KOPT-K1 (cell line): ENCODE results near the gene CYP4F3.

Experiments used
- H3K27ac ChIP-seq: fragments of 200-600 bp; sonication (generic); 2 replicates; pipeline ENCODE4 v1.5.1; 2016; ENCODE audit warnings: antibody characterized with exemption, mild to moderate bottlenecking, low read depth, low read length; ENCODE audit not compliant: poor library complexity, severe bottlenecking
- H3K36me3 ChIP-seq: fragments of 200-600 bp; sonication (generic); 2 replicates; pipeline ENCODE4 v1.5.1; 2017; ENCODE audit warnings: antibody characterized with exemption, mild to moderate bottlenecking, low read length, moderate library complexity; ENCODE audit not compliant: insufficient read depth
- H3K9me3 ChIP-seq: fragments of 200-600 bp; sonication (generic); 2 replicates; pipeline ENCODE4 v1.5.1; 2017; ENCODE audit warnings: antibody characterized with exemption, low read length, mild to moderate bottlenecking; ENCODE audit not compliant: insufficient read depth, poor library complexity, severe bottlenecking

CYP4F3 gene

DNA sequence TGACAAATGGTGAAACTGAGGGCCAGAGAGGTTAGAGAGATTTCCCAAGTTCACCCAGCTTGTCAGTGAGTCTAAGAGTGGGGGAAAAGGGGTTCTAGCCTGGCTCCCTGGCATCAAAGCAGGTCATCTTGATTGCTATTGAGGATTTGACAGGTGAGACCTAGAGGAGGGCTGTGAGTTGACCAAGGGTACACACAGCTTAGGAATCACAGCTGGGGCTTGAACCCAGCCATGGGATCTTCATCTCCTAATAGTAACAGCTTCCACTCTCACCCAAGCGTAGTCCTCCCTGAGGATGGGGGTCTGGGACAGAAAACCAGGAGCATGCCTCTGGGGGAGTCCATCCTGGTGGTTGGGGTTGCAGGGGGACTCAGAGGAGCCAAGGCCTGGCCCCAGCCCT is 18.9 kb upstream of the CYP4F3 start:
- H3K9me3 ChIP-seq, result no peaks in the 10 kb centered on the region
- no peaks in the 10 kb centered on the region for H3K36me3 ChIP-seq
- H3K27ac ChIP-seq, result no peak overlapping the region

DNA sequence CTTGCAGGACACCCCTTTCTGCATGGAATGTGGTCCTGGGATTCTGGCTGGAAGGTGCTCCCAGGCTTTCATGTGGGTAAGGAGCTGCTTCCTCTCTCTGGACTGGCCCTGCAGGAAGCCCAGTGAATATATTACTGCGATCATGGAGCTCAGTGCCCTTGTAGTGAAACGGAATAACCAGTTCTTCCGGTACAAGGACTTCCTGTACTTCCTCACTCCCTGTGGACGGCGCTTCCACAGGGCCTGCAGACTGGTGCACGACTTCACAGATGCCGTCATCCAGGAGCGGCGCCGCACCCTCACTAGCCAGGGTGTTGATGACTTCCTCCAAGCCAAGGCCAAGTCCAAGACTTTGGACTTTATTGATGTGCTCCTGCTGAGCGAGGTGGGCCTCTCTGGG is 17.7 kb upstream of the CYP4F3 start:
- Histone ChIP-seq H3K9me3 (no peaks in the 10 kb centered on the region), H3K27ac (no peak overlapping the region), H3K36me3 (no peaks in the 10 kb centered on the region)

DNA sequence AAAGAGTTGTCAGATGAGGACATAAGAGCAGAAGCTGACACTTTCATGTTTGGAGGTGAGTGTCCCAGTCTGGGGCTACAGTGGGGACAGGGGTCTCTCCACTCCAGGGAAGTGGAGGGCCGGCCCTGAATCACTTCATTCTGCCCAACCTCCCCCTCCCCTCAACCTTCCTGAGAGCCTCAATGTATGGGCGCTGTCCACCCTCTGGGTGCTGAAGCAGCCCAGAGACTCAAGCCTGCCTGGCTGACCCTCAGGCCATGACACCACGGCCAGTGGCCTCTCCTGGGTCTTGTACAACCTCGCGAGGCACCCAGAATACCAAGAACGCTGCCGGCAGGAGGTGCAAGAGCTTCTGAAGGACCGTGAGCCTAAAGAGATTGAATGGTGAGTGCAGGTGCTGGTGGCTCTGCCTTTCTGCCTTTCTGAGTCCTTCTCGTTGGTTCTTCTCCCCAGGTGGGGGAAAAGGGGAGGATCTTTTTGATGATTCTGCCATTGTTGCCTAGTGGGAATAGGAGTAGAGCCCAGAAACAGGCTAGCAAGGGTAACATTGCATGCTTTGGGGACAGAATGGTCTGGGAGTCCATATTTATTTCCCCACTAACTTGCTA is 16.9 kb upstream of the CYP4F3 start:
- Histone ChIP-seq H3K27ac (no peak overlapping the region), H3K9me3 (no peaks in the 10 kb centered on the region), H3K36me3 (no peaks in the 10 kb centered on the region)

DNA sequence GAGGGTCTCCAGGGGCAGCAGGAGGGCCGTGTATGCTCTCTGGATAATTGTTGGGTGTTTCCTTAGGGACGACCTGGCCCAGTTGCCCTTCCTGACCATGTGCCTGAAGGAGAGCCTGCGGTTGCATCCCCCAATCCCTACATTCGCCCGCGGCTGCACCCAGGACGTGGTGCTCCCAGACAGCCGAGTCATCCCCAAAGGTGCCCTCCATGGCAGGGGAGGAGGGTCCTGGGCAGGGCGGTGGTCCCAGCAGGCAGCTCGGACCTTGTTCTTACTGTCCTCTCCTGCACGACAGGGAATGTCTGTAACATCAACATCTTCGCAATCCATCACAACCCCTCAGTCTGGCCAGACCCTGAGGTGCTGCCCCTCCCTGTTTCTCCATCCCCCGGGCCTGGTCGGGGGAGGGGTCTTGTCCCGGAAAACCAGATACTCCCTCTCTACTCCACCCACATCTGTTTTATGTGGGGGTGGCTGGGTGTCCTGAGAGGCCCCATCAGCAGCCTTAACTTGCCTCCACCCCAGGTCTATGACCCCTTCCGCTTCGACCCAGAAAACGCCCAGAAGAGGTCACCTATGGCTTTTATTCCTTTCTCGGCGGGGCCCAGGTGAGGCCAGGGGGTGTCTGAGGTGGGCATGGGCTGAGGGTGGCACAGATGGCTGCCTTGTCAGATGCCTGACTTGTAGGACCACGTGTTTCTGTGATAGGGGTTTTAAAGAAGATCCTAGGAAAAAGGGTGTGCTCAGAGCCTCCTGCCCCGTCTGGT is 12.3 kb upstream of the CYP4F3 start:
- Histone ChIP-seq H3K36me3 (no peaks in the 10 kb centered on the region), H3K27ac (no peak overlapping the region), H3K9me3 (no peaks in the 10 kb centered on the region)

DNA sequence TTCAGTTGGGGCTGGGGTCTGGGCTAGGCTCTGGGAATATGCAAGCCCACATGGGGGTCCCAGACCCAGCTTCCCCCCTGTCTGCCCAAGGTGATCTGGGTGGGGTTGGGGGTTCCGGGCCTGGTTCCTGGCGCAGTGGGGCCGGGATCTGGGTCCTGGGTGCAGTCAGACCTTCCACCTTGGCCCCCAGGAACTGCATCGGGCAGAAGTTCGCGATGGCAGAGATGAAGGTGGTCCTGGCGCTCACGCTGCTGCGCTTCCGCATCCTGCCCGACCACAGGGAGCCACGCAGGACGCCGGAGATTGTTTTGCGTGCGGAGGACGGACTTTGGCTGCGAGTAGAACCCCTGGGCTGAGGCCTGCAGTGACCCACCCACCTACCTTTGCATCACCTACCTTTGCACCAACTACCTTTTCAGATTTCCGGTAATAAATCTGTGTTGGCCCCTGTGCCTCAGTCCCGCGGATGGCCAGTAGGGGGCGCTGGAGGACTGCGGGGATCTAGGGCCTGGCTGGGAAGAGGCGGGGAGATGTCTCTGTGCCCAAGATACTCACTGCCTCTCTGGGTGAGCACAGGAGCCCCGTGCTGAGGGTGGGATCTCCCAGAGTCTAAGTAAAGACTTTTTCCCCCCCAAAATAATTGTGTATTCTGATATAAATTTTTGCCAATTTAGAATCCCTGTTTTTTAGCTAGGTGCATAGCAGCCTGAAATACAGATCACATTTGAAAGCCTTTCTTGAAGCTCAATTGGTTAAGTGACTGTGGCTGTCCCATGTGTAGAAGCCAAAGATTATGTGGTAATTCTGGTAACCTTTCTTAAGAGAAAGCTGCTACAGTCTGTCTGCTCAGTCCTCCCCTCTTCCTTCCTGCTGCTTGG is 11.5 kb upstream of the CYP4F3 start:
- Histone ChIP-seq H3K27ac (no peak overlapping the region), H3K36me3 (no peaks in the 10 kb centered on the region), H3K9me3 (no peaks in the 10 kb centered on the region)

DNA sequence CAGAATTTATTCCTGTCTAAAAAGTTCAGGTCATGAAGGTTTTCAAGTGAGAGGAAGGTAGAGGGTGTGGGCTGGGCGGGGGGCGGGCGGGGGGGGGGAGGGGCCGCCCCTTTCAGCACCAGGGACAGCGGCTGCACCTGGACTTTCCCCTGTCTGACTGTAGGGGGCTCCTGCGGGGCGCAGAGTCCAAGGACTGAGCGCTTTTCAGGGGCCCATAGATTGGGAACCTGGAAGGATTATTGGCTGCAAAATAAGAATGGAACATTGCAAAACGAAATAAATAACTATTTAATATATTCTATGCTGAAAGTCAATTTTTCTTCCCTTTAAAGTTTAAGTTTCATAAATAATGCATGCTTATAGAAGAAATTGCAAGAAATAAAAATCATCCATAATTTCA is 8.9 kb upstream of the CYP4F3 start:
- Histone ChIP-seq H3K27ac (no peak overlapping the region), H3K36me3 (no peaks in the 10 kb centered on the region), H3K9me3 (no peaks in the 10 kb centered on the region)

DNA sequence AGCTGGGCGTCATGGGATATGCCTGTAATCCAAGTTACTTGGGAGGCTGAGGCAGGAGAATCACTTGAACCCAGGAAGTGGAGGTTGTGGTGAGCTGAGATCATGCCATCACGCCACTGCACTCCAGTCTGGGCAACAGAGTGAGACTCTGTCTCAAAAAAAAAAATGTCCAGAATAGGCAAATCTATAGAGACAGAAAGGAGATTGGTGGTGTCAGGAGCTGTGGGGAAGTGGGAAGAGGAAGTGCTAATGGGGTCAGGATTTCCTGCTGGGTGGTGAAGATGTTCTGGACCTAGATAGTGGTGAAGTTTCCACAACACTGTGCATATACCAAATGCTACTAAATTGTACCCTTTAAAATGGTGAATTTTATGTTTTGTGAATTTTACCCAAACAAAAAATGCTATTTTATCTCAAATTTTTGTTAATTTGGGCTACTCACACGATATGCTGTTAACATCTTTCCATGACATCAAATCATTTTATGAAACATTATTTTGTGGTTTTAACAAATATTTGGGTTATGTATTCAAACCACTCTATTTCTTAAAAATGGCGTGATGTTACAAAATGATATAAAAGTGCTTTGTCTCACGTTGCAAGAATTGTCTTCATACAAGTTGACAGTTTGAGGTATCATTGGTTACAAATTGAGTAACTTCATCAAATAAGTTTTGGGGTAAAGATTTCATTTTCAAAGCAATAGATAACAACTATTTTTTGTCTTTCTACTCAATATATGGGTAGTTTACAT is 7.4 kb upstream of the CYP4F3 start:
- Histone ChIP-seq H3K27ac (no peak overlapping the region), H3K9me3 (no peaks in the 10 kb centered on the region), H3K36me3 (no peaks in the 10 kb centered on the region)

DNA sequence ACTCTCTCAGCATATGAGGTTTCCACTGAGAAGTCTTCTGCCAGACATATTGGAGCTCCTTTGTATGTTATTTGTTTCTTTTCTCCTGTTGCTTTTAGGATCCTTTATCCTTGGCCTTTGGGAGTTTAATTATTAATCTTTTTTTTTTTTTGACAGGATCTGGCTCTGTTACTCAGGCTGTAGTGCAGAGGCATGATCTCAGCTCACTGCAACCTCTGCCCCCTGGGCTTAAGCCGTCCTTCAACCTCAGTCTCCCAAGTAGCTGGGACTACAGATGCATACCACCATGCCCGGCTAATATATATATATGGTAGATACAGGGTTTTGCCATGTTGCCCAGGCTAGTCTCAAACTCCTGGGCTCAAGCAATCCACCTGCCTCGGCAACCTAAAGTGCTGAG is 6.6 kb upstream of the CYP4F3 start:
- Histone ChIP-seq H3K27ac (no peak overlapping the region), H3K36me3 (no peaks in the 10 kb centered on the region), H3K9me3 (no peaks in the 10 kb centered on the region)

DNA sequence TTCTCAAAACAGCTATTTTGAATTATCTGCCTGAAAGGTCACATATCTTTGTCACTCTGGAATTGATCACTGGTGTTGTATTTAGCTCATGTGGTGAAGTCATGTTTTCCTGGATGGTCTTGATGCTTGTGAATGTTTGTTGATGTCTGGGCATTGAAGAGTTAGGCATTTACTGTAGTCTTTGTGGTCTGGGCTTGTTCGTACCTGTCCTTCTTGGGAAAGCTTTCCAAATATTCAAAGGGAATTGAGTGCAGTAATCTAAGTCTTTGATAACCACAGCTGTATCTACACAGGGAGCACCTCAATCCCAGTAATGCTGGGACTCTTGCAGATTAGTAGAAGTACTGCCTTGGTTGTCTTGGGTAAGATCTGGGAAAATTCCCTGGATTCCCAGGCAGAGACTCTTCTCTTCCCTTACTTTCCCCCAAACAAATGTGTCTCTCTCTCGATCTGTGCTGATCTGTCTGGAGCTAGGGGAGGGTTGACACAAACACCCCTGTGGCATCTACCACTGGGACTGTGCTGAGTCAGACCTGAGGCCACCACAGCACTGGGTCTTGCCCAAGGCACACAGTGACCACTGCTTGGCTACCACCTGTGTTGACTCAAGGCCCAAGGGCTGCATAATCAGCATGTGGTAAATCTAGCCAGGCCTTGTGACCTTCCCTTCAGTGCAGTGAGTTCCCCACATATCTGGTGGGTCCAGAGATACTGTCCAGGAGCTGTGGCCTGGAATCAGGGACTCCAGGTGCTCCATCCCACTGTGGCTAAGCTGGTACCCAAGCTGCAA is 5.5 kb upstream of the CYP4F3 start:
- Histone ChIP-seq H3K27ac (no peak overlapping the region), H3K9me3 (no peaks in the 10 kb centered on the region)

DNA sequence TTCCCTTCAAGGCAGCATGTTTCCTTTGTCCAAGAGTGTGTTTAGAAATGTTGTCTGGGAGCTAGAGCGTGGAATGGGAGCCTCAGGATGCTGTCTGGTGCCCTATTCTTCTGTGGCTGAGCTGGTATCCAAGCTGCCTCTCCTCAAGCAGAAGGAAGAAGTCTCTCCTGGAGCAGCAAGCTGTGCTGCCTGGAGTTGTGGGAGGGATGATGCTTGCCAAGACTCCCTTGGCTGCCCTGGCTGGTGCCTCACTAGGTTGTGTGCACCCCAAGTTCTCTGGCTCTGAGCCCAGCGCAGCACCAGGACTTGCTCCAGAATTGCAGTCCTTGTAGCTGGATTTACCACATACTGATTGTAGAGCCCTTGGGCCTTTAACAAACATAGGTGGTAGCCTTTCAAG is 4.7 kb upstream of the CYP4F3 start:
- no peak overlapping the region for H3K27ac ChIP-seq
- no peaks in the 10 kb centered on the region for H3K9me3 ChIP-seq
- no peaks in the 10 kb centered on the region for H3K36me3 ChIP-seq

More for the DNA sequence above, 5.5 kb upstream of the CYP4F3 start:
- H3K36me3 ChIP-seq, result no peaks in the 10 kb centered on the region

DNA sequence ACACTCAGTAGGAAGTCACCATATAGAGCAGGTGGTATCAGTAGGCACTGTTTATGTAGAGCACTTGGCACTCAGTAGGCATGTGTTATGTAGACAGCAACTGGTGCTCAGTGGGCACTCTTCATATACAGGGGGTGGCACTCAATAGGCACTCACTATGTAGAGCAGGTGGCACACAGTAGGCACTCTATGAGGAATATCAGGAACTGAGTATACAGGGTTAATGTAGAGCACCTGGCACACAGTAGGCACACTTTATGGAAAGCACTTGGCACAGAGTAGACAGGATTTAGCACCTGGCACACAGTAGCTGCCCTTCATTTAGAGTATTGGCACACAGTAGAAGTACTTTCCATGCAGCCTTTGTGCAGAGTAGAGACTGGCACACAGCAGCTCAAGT is 1.1 kb upstream of the CYP4F3 start:
- Histone ChIP-seq H3K9me3 (no peaks in the 10 kb centered on the region), H3K36me3 (no peaks in the 10 kb centered on the region), H3K27ac (no peak overlapping the region)

DNA sequence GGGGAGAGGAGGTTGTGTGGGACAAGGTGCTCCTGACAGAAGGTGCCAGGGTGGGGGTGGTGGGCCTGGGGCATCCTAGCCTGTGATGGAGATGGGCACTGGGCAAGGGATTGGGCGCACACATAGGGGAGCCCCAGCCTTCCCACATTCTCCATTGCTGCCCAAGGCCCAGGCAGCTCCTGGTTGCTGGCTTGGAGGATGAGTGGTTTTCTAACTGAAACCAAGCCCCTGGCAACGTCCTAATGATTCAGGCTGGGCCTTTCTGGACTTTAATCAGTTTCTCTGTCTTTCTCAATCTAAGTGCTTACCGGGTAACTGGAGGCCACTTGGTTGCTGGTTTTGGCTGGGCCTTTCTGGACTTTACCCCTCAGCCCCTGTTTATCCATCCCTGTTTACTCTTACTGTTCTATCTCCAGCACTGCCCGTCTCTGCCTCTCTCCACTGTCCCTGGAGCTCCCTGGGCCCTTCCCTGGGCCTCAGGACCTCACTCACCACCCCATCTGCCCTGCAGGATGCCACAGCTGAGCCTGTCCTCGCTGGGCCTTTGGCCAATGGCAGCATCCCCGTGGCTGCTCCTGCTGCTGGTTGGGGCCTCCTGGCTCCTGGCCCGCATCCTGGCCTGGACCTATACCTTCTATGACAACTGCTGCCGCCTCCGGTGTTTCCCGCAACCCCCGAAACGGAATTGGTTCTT is 354 bp downstream of the CYP4F3 start:
- no peaks in the 10 kb centered on the region for H3K9me3 ChIP-seq
- H3K27ac ChIP-seq, result no peak overlapping the region
- no peaks in the 10 kb centered on the region for H3K36me3 ChIP-seq

DNA sequence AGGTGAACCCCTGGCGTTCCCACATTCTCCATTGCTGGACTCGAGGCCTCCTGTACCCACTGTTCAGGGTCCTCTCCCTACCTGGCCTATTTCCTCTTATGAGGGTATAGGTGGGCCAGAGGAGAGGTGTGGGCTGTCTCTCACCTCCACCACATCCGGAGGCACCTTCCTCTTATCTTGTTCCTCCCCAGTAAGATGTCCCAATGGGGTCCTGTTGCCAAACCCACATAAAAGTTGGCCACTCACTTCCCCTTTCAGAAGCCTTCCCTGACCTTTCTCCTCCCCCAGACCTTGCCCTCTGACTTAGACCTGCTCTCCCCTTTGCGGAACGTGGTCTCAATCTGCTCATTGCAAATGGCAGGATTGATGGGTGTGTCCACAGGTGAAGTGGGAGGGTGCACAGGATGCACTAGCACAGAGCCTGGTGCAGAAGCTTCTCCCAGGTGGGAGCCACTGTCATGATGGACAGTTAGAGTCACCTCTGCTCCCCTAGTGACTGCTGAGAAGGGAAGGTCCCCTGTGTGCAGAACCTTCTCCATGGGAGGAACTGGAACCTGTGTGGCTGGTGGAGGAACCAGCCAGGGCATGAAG is 1.3 kb downstream of the CYP4F3 start:
- Histone ChIP-seq H3K27ac (no peak overlapping the region), H3K36me3 (no peaks in the 10 kb centered on the region), H3K9me3 (no peaks in the 10 kb centered on the region)
